ENCODE results near the gene CCSER1.

GRCh38 chr4:90542216-90542615 is 415.0 kb downstream of the CCSER1 start:
- no peak for TF ChIP-seq POLR2A (IDR thresholded peaks at IDR 0.05; ENCODE audit: low read depth, low read length)
- no peak for TF ChIP-seq TAF1 (IDR thresholded peaks at IDR 0.05; ENCODE audit: borderline replicate concordance, low read depth, low read length)
- no peak for TF ChIP-seq POLR2AphosphoS5 (IDR thresholded peaks at IDR 0.05; ENCODE audit: low read depth, low read length)
